ENCODE results near the gene CAMK2D.

CAMK2D gene

DNA sequence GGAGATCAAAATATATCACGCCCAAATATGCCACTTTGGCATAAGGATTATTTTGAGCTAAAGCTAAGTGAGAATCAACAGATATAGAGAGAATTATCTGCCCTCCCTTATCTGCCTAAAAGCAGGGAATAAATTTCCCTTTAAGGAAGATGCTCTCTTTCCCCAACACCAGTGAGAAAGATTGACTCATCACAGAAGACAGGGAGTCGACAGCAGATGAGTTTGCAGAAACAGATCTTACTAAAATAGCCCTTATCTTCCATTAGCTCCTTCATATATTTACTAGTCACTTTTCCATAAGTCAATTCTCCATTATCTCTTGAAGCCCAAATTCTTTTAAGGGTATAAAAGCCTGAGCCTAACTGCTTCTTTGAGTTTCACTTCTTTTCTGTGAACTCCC, 156.6 kb downstream of the CAMK2D start:
- DNase-seq (ENCODE audit: low spot score), result no peak

DNA sequence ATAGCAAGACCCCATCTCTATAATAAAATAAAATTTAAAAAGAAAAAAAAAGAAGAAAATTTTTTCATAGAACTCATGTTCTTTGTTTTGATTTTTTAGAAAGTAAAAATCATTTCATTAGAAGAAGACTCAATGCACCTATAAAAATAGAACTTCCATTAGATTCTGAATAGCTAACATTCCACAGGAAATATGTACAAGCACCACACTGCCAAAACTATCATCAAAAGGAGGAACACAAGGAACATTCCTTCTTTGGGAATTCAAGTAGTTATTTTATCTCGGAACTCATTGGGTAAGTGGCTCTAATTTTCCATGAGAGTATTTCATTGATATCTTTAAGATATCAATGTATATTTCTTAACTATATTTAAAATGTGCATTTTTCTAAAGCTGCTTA, 157.6 kb downstream of the CAMK2D start:
- DNase-seq (ENCODE audit: low spot score), result no peak

DNA sequence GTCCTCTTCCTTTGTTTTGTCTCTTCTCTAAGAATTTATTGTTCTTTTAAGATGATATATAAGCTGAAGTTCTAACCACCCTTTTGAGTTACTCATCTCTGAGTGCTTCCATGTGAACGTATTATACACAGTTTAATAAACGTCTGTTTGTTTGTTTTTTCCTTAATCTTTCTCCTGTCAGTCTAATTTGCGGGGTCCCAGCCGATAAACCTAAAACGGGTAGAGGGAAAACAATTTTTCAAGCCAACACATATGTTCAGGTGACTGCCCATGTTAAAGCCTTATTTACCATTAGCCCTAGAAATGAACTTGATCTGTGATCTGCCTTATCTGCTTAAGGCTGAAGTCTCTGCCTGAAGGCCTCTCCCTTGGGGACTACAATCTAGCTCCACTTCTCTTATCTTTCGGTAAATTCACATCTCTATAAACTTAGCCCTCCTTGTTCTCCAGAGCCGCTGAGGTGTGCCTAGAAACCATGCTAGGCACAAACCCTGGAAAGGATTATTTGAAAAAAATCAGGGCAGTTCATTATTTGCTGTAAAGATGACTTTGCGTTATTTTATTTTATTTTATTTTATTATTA, 158.8 kb downstream of the CAMK2D start:
- DNase-seq (ENCODE audit: low spot score), result no peak

DNA sequence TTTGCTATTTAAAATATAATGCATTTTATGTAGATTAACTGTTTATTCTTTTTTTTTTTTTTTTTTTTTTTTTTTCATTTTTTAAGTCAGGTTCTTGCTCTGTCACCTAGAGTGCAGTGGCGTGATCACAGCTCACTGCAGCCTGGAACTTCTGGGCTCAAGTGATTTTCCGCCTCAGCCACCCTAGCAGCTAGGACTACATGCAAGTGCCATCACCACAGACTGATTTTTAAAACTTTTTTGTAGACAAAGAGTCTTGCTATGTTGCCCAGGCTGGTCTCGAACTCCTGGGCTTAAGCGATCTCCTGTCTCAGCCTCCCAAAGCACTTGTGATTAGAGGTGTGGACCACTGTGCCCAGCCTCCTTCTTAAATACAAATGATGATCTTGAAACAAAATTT, 159.9 kb downstream of the CAMK2D start:
- no peak for DNase-seq (ENCODE audit: low spot score)

DNA sequence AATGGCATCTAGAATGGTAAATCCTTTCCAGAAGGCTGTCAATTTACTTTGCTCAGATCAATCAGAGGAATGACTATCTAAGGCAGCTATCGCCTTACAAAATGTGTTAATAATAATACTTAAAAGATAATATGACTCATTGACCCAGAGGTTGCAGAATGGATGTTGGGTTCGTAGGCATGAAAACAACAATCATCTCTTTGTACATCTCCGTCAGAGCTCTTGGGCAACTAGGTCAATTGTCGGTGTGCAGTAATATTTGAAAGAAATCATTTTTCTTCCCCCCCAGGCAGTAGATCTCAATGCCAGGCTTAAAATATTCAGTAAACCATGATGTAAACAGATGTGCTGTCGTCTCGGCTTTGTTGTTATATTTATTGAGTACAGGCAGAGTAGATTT, 165.1 kb downstream of the CAMK2D start:
- DNase-seq (ENCODE audit: low spot score), result no peak

DNA sequence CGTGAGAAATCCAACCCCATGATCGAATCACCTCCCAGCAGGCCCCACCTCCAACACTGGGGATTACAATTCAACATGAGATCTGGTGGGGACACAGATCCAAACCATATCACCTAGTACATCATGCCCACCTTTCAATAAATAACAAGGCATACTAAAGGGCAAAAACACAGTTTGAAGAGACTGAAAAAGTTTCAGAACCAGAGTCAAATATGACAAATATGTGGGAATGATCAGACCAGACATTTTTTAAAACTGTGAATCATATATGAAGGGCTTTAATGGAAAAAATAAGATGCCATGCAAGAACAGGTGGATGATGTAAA, 167.3 kb downstream of the CAMK2D start:
- DNase-seq (ENCODE audit: low spot score), result no peak

DNA sequence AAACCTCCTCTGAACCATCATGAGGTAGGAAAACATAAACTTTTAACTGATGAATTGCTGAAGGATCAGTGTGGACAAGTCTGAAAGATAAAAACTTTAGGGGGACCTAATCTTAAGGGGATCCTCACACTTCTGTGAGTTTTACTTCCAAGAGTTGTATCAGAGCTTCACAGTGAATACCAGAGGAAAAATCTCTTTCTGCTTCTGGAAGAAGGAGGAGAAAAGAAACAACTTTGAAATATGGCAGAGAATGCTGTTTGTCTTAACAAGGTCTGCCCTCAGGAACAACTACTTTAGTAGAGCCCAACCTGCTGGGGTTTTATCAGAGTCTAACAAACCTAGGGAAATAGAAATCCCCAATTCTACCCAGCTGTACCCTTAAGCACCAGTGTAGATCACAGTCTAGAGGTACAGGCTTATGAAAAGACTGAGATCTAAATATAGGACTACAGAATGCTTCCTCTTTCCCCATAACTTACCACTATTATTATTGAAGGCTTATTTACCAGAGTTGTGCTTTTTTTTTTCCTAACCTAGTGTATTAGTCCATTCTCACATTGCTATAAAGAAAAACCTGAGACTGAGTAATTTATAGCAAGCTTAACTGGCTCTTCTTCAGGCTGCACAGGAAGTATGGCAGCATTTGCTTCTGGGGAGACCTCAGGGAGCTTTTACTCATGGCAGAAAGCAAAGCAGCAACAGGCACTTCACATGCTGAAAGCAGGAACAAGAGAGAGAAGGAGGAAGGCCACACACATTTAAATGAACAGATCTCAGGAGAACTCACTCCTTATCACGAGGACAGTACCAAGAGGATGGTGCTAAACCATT, 167.9 kb downstream of the CAMK2D start:
- DNase-seq (ENCODE audit: low spot score), result no peak

DNA sequence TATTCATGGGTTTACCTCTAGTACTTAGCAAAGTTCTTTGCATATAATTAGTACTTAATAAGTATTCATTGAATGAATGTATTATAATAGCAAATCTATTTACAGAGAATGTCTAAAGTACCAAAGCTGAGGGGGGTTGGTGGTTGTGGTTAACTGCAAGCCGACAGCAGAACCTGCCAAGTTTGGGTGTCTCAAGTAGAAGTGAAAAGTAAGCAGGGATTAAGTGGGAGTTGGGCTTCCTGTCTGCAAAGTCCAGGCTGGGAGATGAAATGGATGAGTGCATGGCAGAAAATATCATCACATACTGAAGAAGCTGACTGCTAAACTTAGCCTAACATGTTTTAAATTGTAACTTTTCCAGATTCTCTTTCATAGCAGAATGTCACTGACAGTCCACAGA, 169.6 kb downstream of the CAMK2D start:
- no peak for DNase-seq (ENCODE audit: low spot score)

DNA sequence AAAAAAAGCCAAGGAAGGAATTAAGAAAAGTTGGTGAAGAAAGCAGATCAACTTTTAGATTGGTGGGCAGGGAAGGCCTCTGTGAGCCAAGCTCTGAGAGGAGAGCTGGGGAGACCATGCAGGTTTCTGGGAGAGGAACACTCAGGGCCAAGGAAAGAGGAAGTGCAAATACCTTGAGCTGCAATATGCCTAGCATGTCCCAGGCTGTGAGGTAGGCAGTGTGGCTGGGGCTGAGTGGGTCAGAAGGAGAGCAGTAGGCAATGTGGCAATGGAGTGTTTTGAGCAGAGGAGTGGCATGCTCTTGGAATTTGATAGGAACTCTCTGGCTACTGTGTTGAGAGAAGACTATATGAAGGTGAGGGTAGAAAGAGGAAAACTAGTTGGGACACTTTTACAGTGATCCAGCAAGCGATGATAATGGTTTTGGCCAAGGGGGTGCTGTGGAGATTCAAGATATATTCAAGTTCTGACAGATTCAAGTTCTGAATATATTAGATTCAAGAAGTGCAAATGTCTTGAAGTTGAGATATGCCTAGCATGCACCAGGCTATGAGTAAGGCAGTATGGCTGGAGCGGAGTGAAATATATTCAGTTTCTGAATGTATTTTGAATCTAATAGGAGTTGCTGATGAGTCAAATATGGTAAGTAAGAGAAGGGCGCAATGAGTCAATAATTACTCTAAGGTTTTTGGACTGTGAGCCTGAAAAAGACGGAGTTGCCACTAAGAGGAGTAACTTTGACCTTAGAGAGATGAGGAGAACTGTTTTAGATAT, 172.5 kb downstream of the CAMK2D start:
- no peak for DNase-seq (ENCODE audit: low spot score)

DNA sequence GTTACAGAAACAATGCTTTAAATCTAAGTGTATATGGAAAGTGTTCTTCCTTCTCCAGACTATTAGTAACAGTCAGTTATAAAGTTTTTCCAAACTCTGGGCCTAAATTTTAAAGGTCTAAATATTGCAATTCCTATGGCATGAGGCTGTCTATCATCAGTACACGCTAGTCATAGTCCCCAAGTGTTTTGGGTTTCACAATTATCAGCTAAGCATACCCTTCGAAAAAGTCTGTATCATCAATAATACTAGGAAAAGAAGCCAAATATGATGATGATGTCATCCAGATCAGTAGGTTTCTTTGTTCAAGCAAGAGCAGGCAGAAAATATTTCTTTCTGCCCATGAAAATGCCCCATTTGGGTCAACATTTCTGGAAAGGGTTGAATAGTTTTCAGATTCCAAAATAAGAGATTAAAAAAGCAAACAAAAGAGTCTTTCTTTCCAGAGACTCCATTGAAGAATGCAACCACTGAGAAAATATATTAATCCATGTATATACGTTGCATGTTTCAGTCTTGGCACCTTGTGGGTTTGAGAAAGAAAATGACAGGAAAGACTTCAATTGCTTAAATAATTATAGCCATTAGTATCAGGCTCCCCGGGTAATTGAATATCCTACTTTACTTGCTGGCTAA, 173.8 kb downstream of the CAMK2D start:
- no peak for DNase-seq (ENCODE audit: low spot score)

DNA sequence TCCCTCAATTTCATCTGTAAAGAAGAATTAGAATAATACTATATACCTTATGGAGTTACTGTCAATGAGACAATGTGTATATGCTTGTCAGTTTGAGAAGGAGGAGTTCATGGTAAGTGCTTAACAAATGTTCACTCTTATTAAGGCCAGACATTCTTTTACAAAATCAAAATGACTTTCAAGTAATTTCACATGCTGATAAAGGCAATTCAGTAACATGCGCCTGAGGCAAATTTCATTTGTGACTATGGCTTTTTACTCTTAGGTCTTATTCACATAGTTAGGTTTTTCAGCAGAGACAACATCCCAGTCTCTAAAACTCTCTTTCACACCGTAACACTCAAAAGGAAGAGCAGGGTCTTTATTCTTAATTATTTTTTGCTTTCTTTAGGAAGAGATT, 174.4 kb downstream of the CAMK2D start:
- DNase-seq (ENCODE audit: low spot score), result no peak

DNA sequence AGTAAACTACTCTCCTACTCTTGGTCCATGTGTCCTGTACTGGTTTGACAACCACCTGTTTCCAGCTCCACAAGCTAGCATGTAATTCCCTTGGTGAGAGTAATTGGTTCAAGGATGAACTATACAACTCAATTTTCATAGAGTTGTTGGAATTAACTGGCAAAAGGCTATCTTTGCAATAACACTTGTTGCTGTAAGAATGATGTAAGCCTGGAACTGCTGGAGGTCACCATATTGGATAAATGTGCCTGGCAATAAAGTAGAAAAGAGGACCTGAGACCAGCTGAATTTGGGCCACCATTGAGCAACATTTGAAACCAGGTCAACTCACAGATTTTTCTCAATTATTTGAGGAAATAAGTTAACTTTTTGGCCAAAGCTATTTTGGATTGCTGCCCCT, 175.5 kb downstream of the CAMK2D start:
- no peak for DNase-seq (ENCODE audit: low spot score)

DNA sequence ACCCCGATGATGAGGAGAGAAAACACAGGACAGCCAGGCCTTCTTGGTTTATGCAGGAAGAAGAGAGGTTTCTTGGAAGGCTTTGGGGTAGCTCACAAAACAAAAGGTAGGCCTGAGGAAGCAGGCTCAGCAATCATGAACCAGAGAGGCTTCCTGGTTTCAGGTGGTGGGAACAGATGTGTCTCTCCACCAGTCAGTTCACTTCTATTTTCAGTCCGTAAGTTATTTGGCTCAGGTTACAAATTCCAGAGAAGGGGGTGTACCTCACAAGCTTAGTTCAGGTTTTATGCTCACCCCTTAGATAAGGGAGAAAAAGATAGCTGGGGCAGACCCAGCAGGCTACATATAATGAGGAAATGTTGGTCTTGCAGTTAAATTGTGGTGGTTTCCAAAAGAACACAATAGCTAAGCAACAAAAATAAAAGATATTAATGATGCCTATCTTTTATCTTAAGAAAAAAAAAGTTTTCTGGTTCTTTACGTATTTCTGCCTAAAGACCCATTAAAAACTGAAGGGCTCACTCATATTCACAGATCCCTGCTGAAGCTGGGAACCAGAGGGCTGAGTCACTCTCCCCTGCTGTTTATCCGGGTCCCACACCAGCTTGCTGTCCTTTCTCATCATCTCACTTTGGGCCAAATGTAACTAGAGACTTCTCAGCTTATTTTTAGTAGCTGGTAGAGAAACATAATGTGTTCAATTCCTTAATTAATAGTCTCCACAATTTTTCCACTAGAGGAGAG, 177.0 kb downstream of the CAMK2D start:
- DNase-seq (ENCODE audit: low spot score), result no peak

DNA sequence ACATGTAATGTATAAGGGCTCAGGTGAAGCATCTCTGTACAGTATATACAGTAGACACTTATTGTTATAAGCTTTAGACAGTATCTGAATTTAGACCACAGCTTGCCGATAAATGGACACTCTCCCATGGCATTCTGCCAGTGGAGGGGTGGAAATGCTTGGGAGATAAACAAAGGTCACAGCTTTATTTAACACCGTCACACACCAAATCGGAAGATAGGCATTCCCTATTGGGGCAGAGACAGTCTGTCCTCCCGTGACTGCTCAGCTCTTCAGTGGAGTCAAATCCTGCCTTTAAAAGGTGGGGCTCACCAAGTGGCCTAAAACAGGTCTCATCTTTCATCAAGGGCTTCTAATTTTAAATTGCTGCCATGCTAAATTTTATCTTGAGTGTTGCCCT, 178.8 kb downstream of the CAMK2D start:
- DNase-seq (ENCODE audit: low spot score), result no peak

DNA sequence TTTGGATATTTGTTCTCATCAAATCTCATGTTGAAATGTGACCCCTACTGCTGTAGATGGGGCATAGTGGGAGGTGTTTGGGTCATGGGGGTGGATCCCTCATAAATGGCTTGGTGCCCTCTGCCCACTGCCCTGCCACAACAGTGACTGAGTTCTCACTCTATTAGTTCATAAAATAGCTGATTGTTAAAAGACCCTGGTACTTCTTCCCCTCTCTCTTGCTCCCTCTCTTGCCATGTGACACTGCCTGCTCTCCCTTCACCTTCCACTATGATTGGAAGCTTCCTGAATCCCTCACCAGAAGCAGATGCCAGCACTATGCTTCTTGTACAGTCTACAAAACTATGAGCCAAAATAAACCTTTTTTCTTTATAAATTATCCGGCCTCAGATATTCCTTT, 182.2 kb downstream of the CAMK2D start:
- no peak for DNase-seq (ENCODE audit: low spot score)

DNA sequence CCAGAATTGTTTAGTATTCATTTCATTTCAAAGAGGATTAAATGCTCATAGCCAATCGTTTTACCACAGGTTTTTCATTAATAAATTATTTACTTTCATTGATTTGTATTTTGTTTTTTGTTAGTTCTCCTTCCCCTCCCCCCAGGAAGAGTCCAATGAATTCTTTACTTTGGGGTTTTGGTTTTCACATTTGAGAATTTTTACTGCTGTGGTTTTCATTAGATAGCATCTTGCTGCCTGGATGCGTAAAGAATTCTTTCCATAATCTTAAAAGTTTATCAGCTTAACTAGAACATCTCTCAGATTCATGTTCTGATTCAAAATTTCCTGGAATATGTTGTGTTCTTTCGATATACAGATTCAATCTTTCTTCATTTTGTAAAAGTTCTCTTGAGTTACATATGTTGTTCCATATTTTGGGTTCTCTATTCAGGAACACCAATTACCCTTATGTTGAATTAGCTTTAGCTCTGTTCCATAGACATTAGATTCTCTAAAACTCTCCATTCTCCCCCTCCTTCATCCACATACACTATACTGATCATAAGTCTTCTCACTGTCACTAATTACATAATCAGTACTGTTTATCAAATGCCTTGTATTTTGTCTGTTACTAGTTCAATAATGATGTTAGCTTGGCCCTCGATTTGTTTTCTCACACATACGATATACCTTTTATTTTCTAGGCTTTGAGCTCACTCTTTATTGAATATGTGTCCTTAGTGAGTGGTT, 184.4 kb downstream of the CAMK2D start:
- DNase-seq (ENCODE audit: low spot score), result no peak

DNA sequence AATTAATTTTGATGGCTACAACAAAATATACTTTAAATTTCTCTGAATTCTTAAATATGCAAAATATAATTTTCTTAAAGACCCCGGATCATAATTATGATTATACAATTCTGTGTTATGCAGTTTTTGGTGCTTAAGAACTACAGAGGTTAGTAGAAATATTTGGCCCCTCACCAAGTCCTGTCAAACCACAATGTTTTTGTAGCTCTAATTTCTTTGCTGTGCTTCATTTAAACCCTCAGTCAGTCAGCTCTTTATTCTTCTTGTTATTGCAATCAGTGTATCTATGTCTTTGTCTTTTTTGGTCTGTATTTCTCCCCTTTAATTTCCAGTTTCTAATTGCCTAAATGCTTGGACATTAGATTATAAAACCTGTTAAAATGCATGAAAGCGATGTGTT, 186.1 kb downstream of the CAMK2D start:
- DNase-seq (ENCODE audit: low spot score), result no peak

DNA sequence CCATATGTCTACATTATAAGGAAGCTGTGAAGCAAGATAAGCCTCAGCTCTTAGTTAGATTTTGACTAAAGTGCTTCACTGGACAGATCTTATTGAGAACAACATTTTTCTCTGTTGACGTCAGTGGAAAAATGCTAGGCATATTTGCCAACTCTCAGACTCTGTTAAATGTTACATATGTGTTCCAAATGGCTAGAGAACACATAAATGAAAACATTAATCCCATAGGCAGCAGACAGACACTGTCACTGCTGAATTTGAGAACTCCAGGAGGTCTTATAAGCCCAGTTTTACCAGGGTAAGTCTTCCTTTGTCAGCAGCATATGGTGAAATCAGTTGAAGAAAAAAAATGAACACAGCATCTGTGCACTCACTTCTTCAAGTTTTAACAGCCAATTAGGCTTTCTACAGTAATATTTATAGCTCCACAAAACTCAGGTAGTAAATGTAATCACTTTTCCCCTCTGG, 186.9 kb downstream of the CAMK2D start:
- no peak for DNase-seq (ENCODE audit: low spot score)

DNA sequence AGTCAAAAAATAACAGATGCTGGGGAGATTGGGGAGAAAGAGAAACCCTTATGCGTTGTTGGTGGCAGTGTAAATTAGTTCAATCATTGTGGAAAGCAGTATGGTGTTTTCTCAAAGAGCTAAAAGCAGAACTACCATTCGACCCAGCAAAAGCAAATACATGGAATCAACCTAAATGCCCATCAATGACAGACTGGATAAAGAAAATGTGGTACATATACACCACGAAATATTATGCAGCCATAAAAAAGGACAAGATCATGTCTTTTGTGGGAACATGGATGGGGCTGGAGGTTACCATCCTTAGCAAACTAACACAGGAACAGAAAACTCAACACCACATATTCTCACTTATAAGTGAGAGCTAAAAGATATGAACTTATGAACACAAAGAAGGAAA, 188.9 kb downstream of the CAMK2D start:
- no peak for DNase-seq (ENCODE audit: low spot score)

DNA sequence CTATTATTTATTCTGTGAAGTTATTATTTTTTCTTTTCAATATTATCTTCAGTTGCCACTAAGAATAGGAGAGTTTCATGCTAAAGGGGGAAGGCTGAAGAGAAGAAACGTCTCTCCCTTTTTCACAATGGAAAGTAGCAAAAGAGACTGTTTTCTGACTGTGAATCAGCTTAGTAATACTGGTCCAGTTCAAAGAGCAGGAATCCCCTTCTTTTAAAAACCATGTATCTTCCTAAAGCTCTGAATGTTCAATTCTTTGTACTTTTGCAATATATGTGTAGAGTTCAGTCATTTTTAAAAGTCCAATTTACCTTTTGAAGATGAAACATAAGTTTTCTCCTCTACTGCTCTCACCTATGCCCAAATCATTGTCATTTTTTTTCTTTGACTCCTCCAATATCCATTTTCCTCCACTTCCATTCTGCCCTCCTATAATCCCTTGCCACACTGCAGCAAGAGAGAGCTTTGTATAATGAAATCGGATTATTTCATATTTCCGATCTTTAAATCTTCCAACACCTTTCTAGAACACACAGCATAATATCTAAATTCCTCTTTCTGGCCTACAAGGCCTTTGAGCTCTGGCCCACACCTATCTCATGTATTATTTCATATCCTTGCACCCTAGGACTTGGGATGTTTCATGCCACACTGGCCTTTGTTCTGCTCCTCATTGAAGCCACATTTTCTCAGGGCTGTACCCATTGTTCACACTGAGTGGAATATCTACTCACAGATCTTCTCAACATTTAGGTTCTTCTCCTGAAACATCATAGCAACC, 195.3 kb downstream of the CAMK2D start:
- no peak for DNase-seq (ENCODE audit: low spot score)

DNA sequence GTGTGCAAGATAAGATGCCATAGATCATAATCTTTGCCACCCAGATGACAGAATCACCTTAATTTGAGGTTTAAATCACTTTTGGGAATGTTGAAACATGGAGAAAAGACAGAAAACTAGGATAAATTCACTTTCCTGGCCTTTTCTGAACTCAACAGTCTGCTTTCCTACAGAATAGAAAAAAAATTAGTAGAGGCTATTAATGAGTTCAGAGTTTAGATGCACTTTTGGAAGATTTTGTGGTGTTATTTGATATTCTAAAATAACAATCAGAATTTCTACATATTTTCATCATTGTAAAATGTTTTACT, 195.9 kb downstream of the CAMK2D start:
- no peak for DNase-seq (ENCODE audit: low spot score)
